Kasumi-1 (cell line): ENCODE data around the gene KMT2C.
A peak's percentile ranks its signal among the peaks of the same experiment; 100 is the strongest.
"Not testable (repeated sequence)": the region's sequence is repeated elsewhere in the genome, so short reads cannot be mapped to it uniquely, and the experiment has no call there.

ENCODE experiments used
- DNase-seq, 2 experiments: peaks; one replicate each; lab custom pipeline; 2025; lab: John Stamatoyannopoulos, UW

KMT2C gene

GRCh38 chr7:152435384-152436110, at the start of gene KMT2C:
Gene KMT2C, minus strand, starts transcription at chr7:152436003. Its CDS starts 217 bp downstream, at chr7:152435786.
- DNase-seq: peak in 1 of 2 experiments; percentile 44

- no peak for DNase-seq
Observed at GRCh38 chr7:152481082-152481481, 45.3 kb upstream of the KMT2C start.

GRCh38 chr7:152480664-152481063, 44.9 kb upstream of the KMT2C start:
- no peak for DNase-seq

GRCh38 chr7:152479595-152479994, 43.8 kb upstream of the KMT2C start:
- no peak for DNase-seq

- no peak for DNase-seq
Observed at GRCh38 chr7:152478140-152478539, 42.3 kb upstream of the KMT2C start.

GRCh38 chr7:152477079-152477478, 41.3 kb upstream of the KMT2C start:
- DNase-seq: no peak

- DNase-seq: no peak
Observed at GRCh38 chr7:152476551-152476950, 40.7 kb upstream of the KMT2C start.

GRCh38 chr7:152471023-152471620, 35.3 kb upstream of the KMT2C start:
- DNase-seq: not testable (repeated sequence)

- not testable (repeated sequence) for DNase-seq
Observed at GRCh38 chr7:152470251-152471022, 34.6 kb upstream of the KMT2C start.

- DNase-seq: not testable (repeated sequence)
Observed at GRCh38 chr7:152469576-152469975, 33.8 kb upstream of the KMT2C start.

- no peak for DNase-seq
Observed at GRCh38 chr7:152467225-152467624, 31.4 kb upstream of the KMT2C start.

GRCh38 chr7:152465119-152465387, 29.2 kb upstream of the KMT2C start:
- DNase-seq: no peak

- DNase-seq: peak; percentile 39 to 51
Observed at GRCh38 chr7:152464312-152465118, 28.7 kb upstream of the KMT2C start.

- DNase-seq: peak; percentile 96 to 97
Observed at GRCh38 chr7:152463709-152464311, 28.0 kb upstream of the KMT2C start.

- peak; percentile 69 to 95 for DNase-seq
Observed at GRCh38 chr7:152462995-152463708, 27.3 kb upstream of the KMT2C start.

- DNase-seq: peak; percentile 95 to 96
Observed at GRCh38 chr7:152459724-152460251, 24.0 kb upstream of the KMT2C start.

GRCh38 chr7:152451356-152451755, 15.6 kb upstream of the KMT2C start:
- no peak for DNase-seq

GRCh38 chr7:152445386-152446008, 9.7 kb upstream of the KMT2C start:
- not testable (repeated sequence) for DNase-seq

GRCh38 chr7:152443586-152443985, 7.8 kb upstream of the KMT2C start:
- DNase-seq: no peak

- DNase-seq: no peak
Observed at GRCh38 chr7:152442330-152442835, 6.6 kb upstream of the KMT2C start.
